B cell (primary cell): ENCODE measurements around the gene PRR14.

Experiments
- CTCF ChIP-seq: fragments of 200-600 bp; IDR thresholded peaks from one replicate; pipeline ENCODE4 v1.8.0; 2022; ENCODE audit warnings: antibody characterized with exemption, mild to moderate bottlenecking
- EZH2 ChIP-seq: IDR thresholded peaks from 2 replicates; pipeline ENCODE4 v1.6.1; 2012; ENCODE audit warnings: borderline replicate concordance, low read depth, mild to moderate bottlenecking, moderate library complexity, low read length; ENCODE audit not compliant: insufficient read depth, poor library complexity, severe bottlenecking

GRCh38 chr16:30609002-30609925 lies 41.5 kb upstream of the PRR14 start:
- TF ChIP-seq EZH2 (no peak), CTCF (no peak)
